H9 (cell line): ENCODE results near the gene CATSPERE. TPM values are rescaled to one million over a fixed set of nuclear protein-coding genes. Genes with fewer than 3 reads are reported as not detected.

Source experiments
- DNase-seq: peaks from one replicate; pipeline ENCODE4 v3.0.0-alpha.2; 2017
- H2AFZ ChIP-seq: one replicate; pipeline ENCODE4 v1.6.1; 2013; ENCODE audit warnings: mild to moderate bottlenecking, low read length, control low read depth, moderate library complexity
- H2AK5ac ChIP-seq: 2 replicates; pipeline ENCODE4 v1.6.1; 2013; ENCODE audit warnings: low read length, control low read depth, mixed read lengths; ENCODE audit not compliant: insufficient read length
- H2BK120ac ChIP-seq: one replicate; pipeline ENCODE4 v1.6.1; 2013; ENCODE audit warnings: low read depth, mild to moderate bottlenecking, low read length, control low read depth, inconsistent platforms; ENCODE audit not compliant: poor library complexity, severe bottlenecking
- H2BK12ac ChIP-seq: 2 replicates; pipeline ENCODE4 v1.6.1; 2013; ENCODE audit warnings: low read length, control low read depth, mixed read lengths, low read depth; ENCODE audit not compliant: insufficient read length
- H2BK15ac ChIP-seq: 2 replicates; pipeline ENCODE4 v1.6.1; 2013; ENCODE audit warnings: low read depth, low read length, control low read depth
- H2BK20ac ChIP-seq: one replicate; pipeline ENCODE4 v1.6.1; 2013; ENCODE audit warnings: low read depth, mild to moderate bottlenecking, low read length, control low read depth, inconsistent platforms; ENCODE audit not compliant: poor library complexity, severe bottlenecking
- H2BK5ac ChIP-seq: 2 replicates; pipeline ENCODE4 v1.6.1; 2013; ENCODE audit warnings: low read length, control low read depth, mixed read lengths; ENCODE audit not compliant: insufficient read length
- H3K14ac ChIP-seq: 2 replicates; pipeline ENCODE4 v1.6.1; 2013; ENCODE audit warnings: low read length, control low read depth; ENCODE audit not compliant: insufficient read depth
- H3K18ac ChIP-seq: 2 replicates; pipeline ENCODE4 v1.6.1; 2013; ENCODE audit warnings: low read depth, mild to moderate bottlenecking, mixed read lengths, low read length, control low read depth; ENCODE audit not compliant: insufficient read length
- H3K23ac ChIP-seq: 2 replicates; pipeline ENCODE4 v1.6.1; 2013; ENCODE audit warnings: low read length, control low read depth, mixed read lengths, low read depth; ENCODE audit not compliant: insufficient read length
- H3K23me2 ChIP-seq: 2 replicates; pipeline ENCODE4 v1.6.1; 2013; ENCODE audit warnings: low read depth, mild to moderate bottlenecking, mixed read lengths, low read length, control low read depth; ENCODE audit not compliant: insufficient read length, poor library complexity, severe bottlenecking
- H3K27ac ChIP-seq: 2 replicates; pipeline ENCODE4 v1.5.1; 2013; ENCODE audit warnings: low read length, control low read depth, mixed read lengths, low read depth; ENCODE audit not compliant: insufficient read length
- H3K27me3 ChIP-seq: 2 replicates; pipeline ENCODE4 v1.6.1; 2013; ENCODE audit warnings: low read length, control low read depth, inconsistent platforms; ENCODE audit not compliant: insufficient read depth
- H3K4ac ChIP-seq: 2 replicates; pipeline ENCODE4 v1.6.1; 2013; ENCODE audit warnings: low read depth, mild to moderate bottlenecking, control low read depth, inconsistent platforms, low read length, moderate library complexity
- H3K4me1 ChIP-seq: 2 replicates; pipeline ENCODE4 v1.6.1; 2013; ENCODE audit warnings: low read length, control low read depth, inconsistent platforms; ENCODE audit not compliant: insufficient read depth
- H3K4me2 ChIP-seq: 2 replicates; pipeline ENCODE4 v1.6.1; 2013; ENCODE audit warnings: low read length, control low read depth, mixed read lengths; ENCODE audit not compliant: insufficient read length, insufficient read depth
- H3K56ac ChIP-seq: 2 replicates; pipeline ENCODE4 v1.6.1; 2013; ENCODE audit warnings: low read depth, mild to moderate bottlenecking, mixed read lengths, low read length, control low read depth; ENCODE audit not compliant: insufficient read length
- H3K79me1 ChIP-seq: 2 replicates; pipeline ENCODE4 v1.6.1; 2013; ENCODE audit warnings: low read depth, mild to moderate bottlenecking, moderate library complexity, low read length, control low read depth, inconsistent platforms; ENCODE audit not compliant: insufficient read depth, poor library complexity, severe bottlenecking
- H3K79me2 ChIP-seq: 2 replicates; pipeline ENCODE4 v1.6.1; 2013; ENCODE audit warnings: low read length, control low read depth, inconsistent platforms; ENCODE audit not compliant: insufficient read depth
- H3K9ac ChIP-seq: 2 replicates; pipeline ENCODE4 v1.6.1; 2013; ENCODE audit warnings: low read length, control low read depth, mixed read lengths; ENCODE audit not compliant: insufficient read length; ENCODE audit errors: extremely low read depth
- H3K9me3 ChIP-seq: one replicate; pipeline ENCODE4 v1.6.1; 2013; ENCODE audit warnings: low read depth, low read length, inconsistent platforms; ENCODE audit not compliant: control insufficient read depth
- H3T11ph ChIP-seq: one replicate; pipeline ENCODE4 v1.6.1; 2013; ENCODE audit warnings: mild to moderate bottlenecking, low read length, control low read depth, inconsistent platforms
- H4K20me1 ChIP-seq: one replicate; pipeline ENCODE4 v1.6.1; 2013; ENCODE audit not compliant: control insufficient read depth, insufficient read length, insufficient read depth
- H4K5ac ChIP-seq: 2 replicates; pipeline ENCODE4 v1.6.1; 2013; ENCODE audit warnings: low read depth, mild to moderate bottlenecking, mixed read lengths, low read length, control low read depth; ENCODE audit not compliant: insufficient read length
- H4K8ac ChIP-seq: replicated peaks from 2 replicates; pipeline ENCODE4 v1.6.1; 2013; ENCODE audit warnings: low read length, control low read depth, mixed read lengths, low read depth; ENCODE audit not compliant: insufficient read length
- H4K91ac ChIP-seq: 2 replicates; pipeline ENCODE4 v1.6.1; 2013; ENCODE audit warnings: low read depth, mild to moderate bottlenecking, moderate library complexity, mixed read lengths, low read length, control low read depth; ENCODE audit not compliant: insufficient read length
- H3K27ac Mint-ChIP-seq, 3 experiments: 2 replicates in 2 of 3; 3 replicates in 1 of 3; pipeline ENCODE4 v1.8.0; 2020 to 2021; ENCODE audit warnings: mixed read lengths in 3 of 3, mild to moderate bottlenecking in 1 of 3, moderate library complexity in 1 of 3
- H3K27me3 Mint-ChIP-seq: 2 replicates; pipeline ENCODE4 v1.8.0; 2021; ENCODE audit warnings: low read depth, mild to moderate bottlenecking, moderate library complexity, mixed read lengths
- H3K36me3 Mint-ChIP-seq, 3 experiments: 2 replicates in 2 of 3; 3 replicates in 1 of 3; pipeline ENCODE4 v1.8.0; 2020 to 2021; ENCODE audit warnings: low read depth in 3 of 3, mixed read lengths in 3 of 3; ENCODE audit not compliant: insufficient read depth in 1 of 3
- H3K4me1 Mint-ChIP-seq, 2 experiments: 2 replicates each; pipeline ENCODE4 v1.8.0; 2020; ENCODE audit warnings: mixed read lengths in 2 of 2
- H3K4me3 Mint-ChIP-seq, 2 experiments: 2 replicates in 1 of 2; 3 replicates in 1 of 2; pipeline ENCODE4 v1.8.0; 2020 to 2021; ENCODE audit warnings: mild to moderate bottlenecking in 2 of 2, mixed read lengths in 2 of 2, moderate library complexity in 1 of 2
- H3K9me3 Mint-ChIP-seq, 2 experiments: 2 replicates in 1 of 2; 3 replicates in 1 of 2; pipeline ENCODE4 v1.8.0; 2020; ENCODE audit warnings: mild to moderate bottlenecking in 2 of 2, mixed read lengths in 2 of 2, moderate library complexity in 1 of 2
- CTCF ChIP-seq: fragments of 200-600 bp; sonication (generic); conservative IDR thresholded peaks from 3 replicates; pipeline ENCODE4 v1.8.0; 2021; ENCODE audit warnings: antibody characterized with exemption, mild to moderate bottlenecking
- WGBS: extraction: QIAGEN DNeasy Blood & Tissue Kit; methylation state at CpG from one replicate; pipeline ENCODE4 v1.1.7; 2013; ENCODE audit warnings: missing lambda C conversion rate, low lambda C conversion rate, mixed read lengths; ENCODE audit not compliant: insufficient read length; ENCODE audit errors: extremely low coverage; 5-methylcytosine and 5-hydroxymethylcytosine counted together
- total RNA-seq: library from RNA; stranded (reverse); gene quantifications from 2 replicates; pipeline ENCODE4 v1.2.1, GENCODE V29; 2021

Gene CATSPERE
- total RNA-seq, 1 experiment from 2014 or later = 0.31 TPM

- DNase-seq = no peak
- H4K91ac ChIP-seq = no peak overlapping the region
Observed at GRCh38 chr1:244413736-244414135, 47.3 kb upstream of the CATSPERE start.

More at GRCh38 chr1:244413736-244414135, 47.3 kb upstream of the CATSPERE start:
- Histone ChIP-seq H3K18ac (no peak overlapping the region), H3K4ac (no peak overlapping the region), H3K79me2 (no peaks in the 10 kb centered on the region), H3K9me3 (no peaks in the 10 kb centered on the region), H3K27ac (no peak overlapping the region), H3T11ph (no peak overlapping the region), H3K9ac (no peak overlapping the region), H4K8ac (no peak overlapping the region), H3K79me1 (no peaks in the 10 kb centered on the region), H3K4me1 (no peaks in the 10 kb centered on the region), H4K20me1 (no peaks in the 10 kb centered on the region), H2BK120ac (no peak overlapping the region), H2AFZ (no peak overlapping the region), H3K23ac (no peak overlapping the region), H3K4me2 (no peak overlapping the region), H3K27me3 (no peaks in the 10 kb centered on the region), H4K5ac (no peak overlapping the region), H2BK12ac (no peak overlapping the region), H2AK5ac (no peak overlapping the region), H3K23me2 (no peaks in the 10 kb centered on the region), H3K14ac (no peak overlapping the region), H2BK15ac (no peak overlapping the region), H2BK5ac (no peak overlapping the region), H3K56ac (no peak overlapping the region), H2BK20ac (no peak overlapping the region)
- no peak for TF ChIP-seq CTCF
- H3K9me3 Mint-ChIP-seq = no peaks in the 10 kb centered on the region
- H3K4me1 Mint-ChIP-seq = peaks cover 20 to 21% of the 10 kb centered on the region in 2 experiments
- no peaks in the 10 kb centered on the region for H3K27me3 Mint-ChIP-seq
- no peak overlapping the region for H3K27ac Mint-ChIP-seq
- no peak overlapping the region for H3K4me3 Mint-ChIP-seq
- WGBS = no CpG with 5 or more reads among the region's 3 CpGs
- H3K36me3 Mint-ChIP-seq = peaks cover 31 to 85% (median 79%) of the 10 kb centered on the region in 3 experiments; a peak in 6 of 7 replicates
